ENCODE data around the gene ENPEP. TPM values are rescaled to one million over a fixed set of nuclear protein-coding genes. Genes with fewer than 3 reads are reported as not detected.
"Not testable (repeated sequence)": the region's sequence is repeated elsewhere in the genome, so short reads cannot be mapped to it uniquely, and the experiment has no call there.

The ENPEP gene
- total RNA-seq (1 to 10 TPM in 6 of 7 donors, under 1 TPM in 1; 0.91 to 3.6 (median 2.2) TPM), polyA plus RNA-seq (1 to 10 TPM; 1.5 to 4.7 TPM)
- long read RNA-seq, donor 1, full-length matches to known transcripts = 1 of 2 reads
- long read RNA-seq, donor 1, partial matches to known transcripts = 1 of 2 reads
- long read RNA-seq, donor 1, other reads (novel, unspliced or antisense) = 0 of 2 reads
- long read RNA-seq, donor 2, full-length matches to known transcripts = 1 of 1 reads
- long read RNA-seq, donor 2, partial matches to known transcripts = 0 of 1 reads
- long read RNA-seq, donor 2, other reads (novel, unspliced or antisense) = 0 of 1 reads
- long read RNA-seq, donor 3, full-length matches to known transcripts = 5 of 5 reads
- long read RNA-seq, donor 3, partial matches to known transcripts = 0 of 5 reads
- long read RNA-seq, donor 3, other reads (novel, unspliced or antisense) = 0 of 5 reads

GRCh38 chr4:110475881-110476818 lies at the start of gene ENPEP:
Gene ENPEP, plus strand, starts transcription at chr4:110476155. Its CDS starts 260 bp downstream, at chr4:110476415.
- WGBS, 3 donors = 15 to 20% (median 18%) methylated on average over 38 to 39 of the region's 39 CpGs
- intact Hi-C loops (cut with DNase I) = no loop called here
- no peaks in the 10 kb centered on the region for H3K27me3 ChIP-seq
- peak in 2 of 5 donors; percentile 19 to 31 for DNase-seq
- no peaks in the 10 kb centered on the region for H3K36me3 ChIP-seq
- no peak within 1 kb of the TSS for H3K27ac ChIP-seq
- H3K4me3 ChIP-seq = peak within 1 kb of the TSS; percentile 42
- H3K4me1 ChIP-seq (ENCODE audit: insufficient read depth) = peaks cover 3% of the 10 kb centered on the region
- TF ChIP-seq EP300 (IDR thresholded peaks at IDR 0.05) (no peak), POLR2A (IDR thresholded peaks at IDR 0.05) (no peak)
- TF ChIP-seq, protein P1, sequence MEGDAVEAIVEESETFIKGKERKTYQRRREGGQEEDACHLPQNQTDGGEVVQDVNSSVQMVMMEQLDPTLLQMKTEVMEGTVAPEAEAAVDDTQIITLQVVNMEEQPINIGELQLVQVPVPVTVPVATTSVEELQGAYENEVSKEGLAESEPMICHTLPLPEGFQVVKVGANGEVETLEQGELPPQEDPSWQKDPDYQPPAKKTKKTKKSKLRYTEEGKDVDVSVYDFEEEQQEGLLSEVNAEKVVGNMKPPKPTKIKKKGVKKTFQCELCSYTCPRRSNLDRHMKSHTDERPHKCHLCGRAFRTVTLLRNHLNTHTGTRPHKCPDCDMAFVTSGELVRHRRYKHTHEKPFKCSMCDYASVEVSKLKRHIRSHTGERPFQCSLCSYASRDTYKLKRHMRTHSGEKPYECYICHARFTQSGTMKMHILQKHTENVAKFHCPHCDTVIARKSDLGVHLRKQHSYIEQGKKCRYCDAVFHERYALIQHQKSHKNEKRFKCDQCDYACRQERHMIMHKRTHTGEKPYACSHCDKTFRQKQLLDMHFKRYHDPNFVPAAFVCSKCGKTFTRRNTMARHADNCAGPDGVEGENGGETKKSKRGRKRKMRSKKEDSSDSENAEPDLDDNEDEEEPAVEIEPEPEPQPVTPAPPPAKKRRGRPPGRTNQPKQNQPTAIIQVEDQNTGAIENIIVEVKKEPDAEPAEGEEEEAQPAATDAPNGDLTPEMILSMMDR (IDR thresholded peaks at IDR 0.05) = no peak
- H3K9me3 ChIP-seq = no peaks in the 10 kb centered on the region

DNA sequence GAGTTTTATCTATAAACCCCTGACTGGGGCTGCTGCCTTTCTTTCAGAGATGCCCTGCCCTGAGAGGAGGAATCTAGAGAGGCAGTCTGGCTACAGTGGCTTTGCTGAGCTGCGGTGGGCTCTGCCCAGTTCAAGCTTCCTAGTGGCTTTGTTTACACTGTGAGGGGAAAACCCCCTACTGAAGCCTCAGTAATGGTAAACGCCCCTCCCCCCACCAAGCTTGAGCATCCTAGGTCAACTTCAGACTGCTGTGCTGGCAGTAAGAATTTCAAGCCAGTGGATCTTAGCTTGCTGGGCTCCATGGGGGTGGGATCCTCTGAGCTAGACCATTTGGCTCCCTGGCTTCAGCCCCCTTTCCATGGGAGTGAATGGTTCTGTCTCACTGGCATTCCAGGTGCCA lies 44.1 kb upstream of the ENPEP start:
- H3K27me3 ChIP-seq; intact Hi-C loops (cut with DNase I); H3K4me3 ChIP-seq; DNase-seq; H3K4me1 ChIP-seq (ENCODE audit: insufficient read depth); H3K9me3 ChIP-seq; H3K27ac ChIP-seq; H3K36me3 ChIP-seq: not testable (repeated sequence)
- 44 to 67% (median 65%) methylated on average over 2 of the region's 2 CpGs for WGBS, 3 donors

- 67 to 81% (median 72%) methylated on average over 3 of the region's 3 CpGs for WGBS, 3 donors
- H3K4me1 ChIP-seq (ENCODE audit: insufficient read depth); H3K27me3 ChIP-seq; H3K4me3 ChIP-seq; H3K36me3 ChIP-seq; DNase-seq; H3K27ac ChIP-seq; intact Hi-C loops (cut with DNase I); H3K9me3 ChIP-seq: not testable (repeated sequence)
Observed at GRCh38 chr4:110437292-110437691, 38.7 kb upstream of the ENPEP start.

- H3K27ac ChIP-seq; H3K27me3 ChIP-seq; H3K4me3 ChIP-seq; intact Hi-C loops (cut with DNase I); H3K36me3 ChIP-seq; DNase-seq; H3K4me1 ChIP-seq (ENCODE audit: insufficient read depth); H3K9me3 ChIP-seq: not testable (repeated sequence)
- WGBS, 3 donors = 85 to 95% (median 94%) methylated on average over 1 of the region's 1 CpG
Observed at GRCh38 chr4:110439209-110439608, 36.7 kb upstream of the ENPEP start.

- whole genome bisulfite sequencing, 3 donors = 74 to 81% (median 76%) methylated on average over 2 of the region's 2 CpGs
- no peaks in the 10 kb centered on the region for H3K9me3 ChIP-seq
Observed at GRCh38 chr4:110442309-110442708, 33.6 kb upstream of the ENPEP start.

More at GRCh38 chr4:110442309-110442708, 33.6 kb upstream of the ENPEP start:
- no peaks in the 10 kb centered on the region for H3K4me1 ChIP-seq (ENCODE audit: insufficient read depth)
- no peak for DNase-seq
- intact Hi-C loops (cut with DNase I) = no loop called here
- no peak for TF ChIP-seq POLR2A (IDR thresholded peaks at IDR 0.05)
- TF ChIP-seq, protein P1 (IDR thresholded peaks at IDR 0.05) = no peak
- TF ChIP-seq EP300 (IDR thresholded peaks at IDR 0.05) = no peak
- H3K27me3 ChIP-seq = no peaks in the 10 kb centered on the region
- no peaks in the 10 kb centered on the region for H3K36me3 ChIP-seq
- H3K4me3 ChIP-seq = no peak overlapping the region
- no peak overlapping the region for H3K27ac ChIP-seq
